SKM-1 (cell line): Measurements from ENCODE around the gene SNTA1.
"Not testable (repeated sequence)": the region's sequence is repeated elsewhere in the genome, so short reads cannot be mapped to it uniquely, and the experiment has no call there.

Experiments used
- DNase-seq: peaks from one replicate; lab custom pipeline; 2025; ENCODE audit not compliant: unreplicated experiment; lab: John Stamatoyannopoulos, UW

The SNTA1 gene

DNA sequence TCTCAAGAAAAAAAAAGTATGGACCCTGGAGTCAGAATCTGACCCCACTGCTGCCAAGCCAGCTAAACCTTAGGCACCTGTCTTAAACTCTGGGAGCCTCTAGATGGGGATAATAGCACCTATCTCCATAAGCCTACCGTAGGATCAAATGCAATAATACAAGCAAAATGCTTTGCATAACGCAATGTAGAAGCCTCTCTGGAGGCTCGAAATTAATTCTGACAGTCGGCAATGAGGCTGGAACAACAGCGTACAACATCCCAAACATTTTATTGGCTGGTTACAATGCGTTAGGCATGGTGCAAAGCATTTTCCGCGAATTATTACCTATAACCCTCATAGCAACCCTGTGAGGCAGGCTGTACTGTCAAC, 42.8 kb downstream of the SNTA1 start:
- no peak for DNase-seq

DNA sequence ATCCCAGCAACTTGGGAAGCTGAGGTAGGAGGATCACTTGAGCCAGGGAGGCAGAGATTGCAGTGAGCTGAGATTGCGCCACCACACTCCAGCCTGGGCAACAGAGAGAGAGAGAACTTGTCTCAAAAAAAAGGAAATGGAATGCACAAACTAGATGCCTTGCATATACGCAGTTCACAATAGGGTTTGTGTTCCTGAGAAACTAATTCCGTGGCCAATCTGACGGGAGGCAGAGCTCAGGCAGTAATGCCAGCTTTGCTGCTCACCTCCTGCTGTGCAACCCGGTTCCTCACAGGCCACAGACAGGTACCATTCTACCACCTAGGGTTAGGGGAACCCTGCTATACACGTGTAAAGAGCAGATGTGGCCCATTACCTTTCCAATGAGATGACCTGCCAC, 43.6 kb downstream of the SNTA1 start:
- DNase-seq = no peak

DNA sequence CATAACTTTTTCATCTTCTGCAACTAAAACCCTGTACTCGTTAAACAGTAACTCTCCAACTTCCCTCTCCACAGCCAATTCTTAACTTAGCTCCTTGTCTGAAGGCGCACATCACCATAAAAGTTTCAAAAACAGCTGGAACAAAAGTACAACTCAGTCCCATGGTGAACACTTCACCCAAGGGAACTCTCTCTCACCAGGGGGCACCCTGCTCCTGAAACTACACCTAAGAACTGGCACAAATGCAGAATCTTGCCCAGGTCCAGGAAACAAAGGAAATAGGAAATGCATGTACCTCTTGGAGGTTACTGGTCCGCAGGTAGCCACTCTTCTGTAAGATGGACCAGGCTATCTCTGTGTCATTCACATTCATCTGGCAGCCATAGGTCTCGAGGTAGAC, 48.8 kb downstream of the SNTA1 start:
- DNase-seq = no peak

DNA sequence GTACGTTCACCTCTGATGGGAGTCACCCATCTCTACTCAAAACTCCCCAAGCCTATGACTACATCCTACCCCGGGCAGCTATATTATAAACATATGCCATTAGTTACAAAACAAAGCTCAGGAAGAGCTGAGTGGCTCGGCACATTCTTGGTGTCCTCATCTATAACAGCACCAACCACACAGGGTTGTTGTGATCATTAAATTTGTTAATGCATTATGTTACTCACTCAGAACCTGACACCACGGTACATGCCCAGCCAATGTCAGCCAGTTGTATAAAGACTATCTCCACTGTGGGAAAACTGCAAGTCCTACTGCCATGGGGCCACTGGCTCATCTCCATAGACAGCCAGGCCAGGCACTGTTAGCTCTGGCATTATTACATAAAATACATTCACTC, 50.0 kb downstream of the SNTA1 start:
- DNase-seq = no peak

DNA sequence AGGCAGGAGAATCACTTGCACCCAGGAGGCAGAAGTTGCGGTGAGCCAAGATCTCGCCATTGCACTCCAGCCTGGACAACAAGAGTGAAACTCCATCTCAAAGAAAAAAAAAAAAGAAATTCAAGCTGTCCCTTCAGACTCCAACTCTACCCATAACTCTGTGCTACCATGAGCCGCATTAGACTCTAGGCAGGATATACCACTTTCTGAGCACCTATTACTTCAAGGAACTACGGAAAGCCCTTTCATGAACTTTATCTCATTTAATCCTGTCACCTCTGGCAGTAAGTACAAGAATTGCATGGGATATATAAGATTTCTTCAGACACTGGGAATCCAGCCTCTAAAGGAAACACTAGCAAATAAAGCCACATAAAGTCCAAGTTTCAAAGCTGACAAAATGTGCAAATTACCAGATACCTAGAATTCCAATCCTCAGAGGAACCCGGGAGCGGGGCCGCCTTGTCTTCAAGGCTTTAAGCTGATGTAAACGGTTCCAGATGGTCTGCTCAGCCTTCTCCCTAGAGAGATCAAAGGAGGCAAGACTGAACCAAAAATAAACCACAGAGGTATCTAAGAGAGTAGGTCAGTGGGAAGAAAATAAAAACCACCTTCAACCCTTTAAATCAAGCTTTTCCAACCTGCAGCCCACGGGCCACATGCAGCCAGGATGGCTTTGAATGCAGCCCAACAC, 51.7 kb downstream of the SNTA1 start:
- no peak for DNase-seq

DNA sequence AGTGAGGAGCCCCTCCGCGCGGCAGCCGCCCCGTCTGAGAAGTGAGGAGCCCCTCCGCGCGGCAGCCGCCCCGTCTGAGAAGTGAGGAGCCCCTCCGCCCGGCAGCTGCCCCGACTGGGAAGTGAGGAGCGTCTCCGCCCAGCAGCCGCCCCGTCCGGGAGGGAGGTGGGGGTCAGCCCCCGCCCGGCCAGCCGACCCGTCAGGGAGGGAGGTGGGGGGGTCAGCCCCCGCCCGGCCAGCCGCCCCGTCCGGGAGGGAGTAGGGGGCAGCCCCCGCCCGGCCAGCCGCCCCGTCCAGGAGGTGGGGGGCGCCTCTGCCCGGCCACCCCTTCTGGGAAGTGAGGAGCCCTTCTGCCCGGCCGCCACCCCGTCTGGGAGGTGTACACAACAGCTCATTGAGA, 54.2 kb downstream of the SNTA1 start:
- DNase-seq = not testable (repeated sequence)

DNA sequence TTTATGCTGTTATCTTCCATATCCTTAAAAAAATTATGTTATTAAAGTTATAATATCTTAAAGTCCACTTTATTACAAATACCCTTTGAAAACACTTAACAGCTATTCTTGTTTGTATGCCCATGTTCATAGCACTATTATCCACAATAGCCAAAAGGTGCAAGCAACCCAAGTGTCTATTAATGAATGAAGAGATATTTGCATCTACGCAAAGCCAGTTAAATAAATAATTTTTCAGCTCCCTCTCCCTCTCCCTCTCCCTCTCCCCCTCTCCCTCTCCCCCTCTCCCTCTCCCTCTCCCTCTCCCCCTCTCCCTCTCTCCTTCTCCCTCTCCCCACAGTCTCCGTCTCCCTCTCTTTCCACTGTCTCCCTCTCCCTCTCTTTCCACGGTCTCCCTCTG, 55.3 kb downstream of the SNTA1 start:
- DNase-seq = no peak

DNA sequence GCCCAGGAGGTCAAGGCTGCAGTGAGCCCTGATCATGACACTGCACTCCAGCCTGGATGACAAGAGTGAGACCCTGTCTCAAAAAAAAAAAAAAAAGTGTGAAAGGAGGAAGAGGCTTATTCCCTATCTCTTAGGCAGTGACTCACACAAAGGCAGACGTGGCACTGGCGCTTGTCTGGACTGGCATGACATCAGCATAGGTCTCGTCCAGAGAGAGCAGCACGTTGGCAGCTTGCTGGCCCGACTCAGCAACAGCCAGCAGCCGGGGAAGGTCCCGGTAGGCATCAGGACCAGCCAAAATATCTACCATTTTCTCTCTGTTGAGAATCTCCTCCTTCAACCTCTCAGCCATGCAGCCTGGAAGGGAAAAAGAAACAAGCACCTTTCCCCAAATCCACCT, 56.4 kb downstream of the SNTA1 start:
- no peak for DNase-seq

DNA sequence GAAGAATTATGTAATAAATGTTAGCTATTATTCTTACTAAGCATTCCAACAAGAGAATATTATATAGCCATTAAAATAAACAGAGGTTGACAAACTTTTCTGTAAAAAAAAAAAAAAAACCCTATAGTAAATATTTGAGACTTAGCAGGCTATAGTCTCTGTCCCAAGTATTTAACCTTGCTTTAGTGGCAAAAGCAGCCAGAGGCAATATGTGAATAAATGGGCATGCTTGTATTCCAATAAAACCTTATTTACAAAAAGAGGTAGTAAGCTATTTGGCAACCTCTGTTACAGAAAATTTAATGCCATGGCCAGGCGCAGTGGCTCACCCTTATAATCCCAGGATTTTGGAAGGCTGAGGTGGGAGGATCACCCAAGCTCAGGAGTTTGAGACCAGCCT, 56.9 kb downstream of the SNTA1 start:
- no peak for DNase-seq

DNA sequence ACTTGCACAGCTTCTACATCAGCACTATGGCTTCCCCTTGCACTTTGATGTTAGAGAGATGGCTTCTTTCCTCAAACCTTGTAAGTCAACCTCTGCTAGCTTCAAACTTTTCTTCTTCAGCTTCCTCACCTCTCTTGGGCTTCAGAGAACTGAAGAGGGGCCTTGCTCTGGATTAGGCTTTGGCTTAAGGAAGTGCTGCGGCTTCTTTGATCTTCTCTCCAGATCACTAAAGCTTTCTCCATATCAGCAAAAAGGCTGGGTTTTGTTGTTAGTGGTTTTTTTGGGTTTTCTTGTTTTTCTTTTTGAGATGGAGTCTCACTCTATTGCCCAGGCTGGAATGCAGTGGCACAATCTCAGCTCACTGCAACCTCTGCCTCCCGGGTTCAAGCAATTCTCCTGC, 66.2 kb downstream of the SNTA1 start:
- no peak for DNase-seq

DNA sequence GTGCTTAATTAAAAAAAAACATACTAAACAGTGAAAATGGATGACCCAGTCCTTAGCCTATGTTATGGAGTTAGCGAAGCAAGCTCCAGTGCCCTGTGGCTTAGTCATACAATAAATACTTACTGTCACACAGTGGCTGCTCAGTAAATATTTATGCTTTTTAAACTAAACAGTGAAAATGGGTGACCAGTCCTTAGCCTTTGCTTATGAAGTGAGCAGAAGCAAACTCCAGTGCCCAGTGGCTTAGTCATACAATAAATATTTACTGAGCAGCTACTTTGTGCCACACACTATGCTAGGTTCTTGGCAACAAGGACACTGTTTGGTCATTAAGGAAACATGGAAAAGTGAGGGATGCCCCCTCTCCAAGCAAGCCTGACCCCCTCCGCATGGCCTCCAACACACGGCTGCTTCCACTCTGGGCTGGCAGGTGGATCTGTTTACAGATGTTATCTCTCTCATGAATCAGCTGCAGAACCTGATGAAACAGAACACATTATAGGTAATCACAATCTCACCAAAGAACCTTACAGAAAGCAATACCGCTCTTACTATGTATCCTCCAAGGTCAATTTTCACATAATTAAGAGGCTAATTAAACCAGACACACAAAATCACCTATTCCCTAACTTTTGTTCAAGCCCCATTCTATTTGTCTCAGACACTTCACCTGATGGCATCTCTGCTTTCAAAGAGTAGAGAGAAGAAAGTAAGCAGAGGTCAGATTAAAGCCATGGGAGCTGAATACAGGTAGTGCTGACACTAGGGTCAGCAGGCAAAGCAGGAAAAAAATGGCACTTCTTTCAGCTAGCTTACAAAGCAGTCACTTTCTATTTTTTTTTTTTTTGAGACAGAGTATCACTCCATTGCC, 69.6 kb downstream of the SNTA1 start:
- DNase-seq = no peak

DNA sequence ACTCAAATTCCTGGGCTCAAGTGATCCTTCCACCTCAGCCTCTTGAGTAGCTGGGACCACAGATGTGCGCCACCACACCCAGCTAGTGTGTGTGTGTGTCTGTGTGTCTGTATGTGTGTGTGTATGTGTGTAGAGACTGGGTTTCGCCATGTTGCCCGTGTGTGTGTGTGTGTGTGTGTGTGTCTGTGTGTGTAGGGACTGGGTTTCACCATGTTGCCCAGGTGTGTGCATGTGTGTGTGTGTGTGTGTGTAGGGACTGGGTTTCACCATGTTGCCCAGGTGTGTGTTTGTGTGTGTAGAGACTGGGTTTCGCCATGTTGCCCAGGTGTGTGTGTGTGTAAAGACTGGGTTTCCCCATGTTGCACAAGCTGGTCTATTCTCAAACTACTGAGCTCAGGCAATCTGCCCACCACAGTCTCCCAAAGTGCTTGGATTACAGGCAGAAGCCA, 70.5 kb downstream of the SNTA1 start:
- DNase-seq = no peak

DNA sequence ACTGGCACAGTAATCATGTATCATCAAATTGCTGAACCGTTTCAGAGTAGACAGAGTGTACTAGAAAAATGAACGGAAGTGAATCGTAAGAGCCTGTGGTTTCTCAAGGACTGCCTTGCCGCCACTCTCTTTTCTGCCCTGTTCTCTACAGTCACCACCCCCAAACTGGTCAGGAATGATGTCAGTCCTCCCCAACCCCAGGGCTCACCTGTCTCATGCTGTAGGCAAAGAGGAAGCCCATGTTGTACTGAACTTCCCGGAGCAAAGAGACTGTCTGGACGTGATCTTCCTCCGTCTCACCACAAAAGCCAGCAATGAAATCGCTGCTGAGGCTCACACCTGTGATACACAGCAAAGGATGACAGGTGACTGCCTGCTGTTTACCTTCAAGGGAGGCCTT, 73.3 kb downstream of the SNTA1 start:
- DNase-seq = no peak

DNA sequence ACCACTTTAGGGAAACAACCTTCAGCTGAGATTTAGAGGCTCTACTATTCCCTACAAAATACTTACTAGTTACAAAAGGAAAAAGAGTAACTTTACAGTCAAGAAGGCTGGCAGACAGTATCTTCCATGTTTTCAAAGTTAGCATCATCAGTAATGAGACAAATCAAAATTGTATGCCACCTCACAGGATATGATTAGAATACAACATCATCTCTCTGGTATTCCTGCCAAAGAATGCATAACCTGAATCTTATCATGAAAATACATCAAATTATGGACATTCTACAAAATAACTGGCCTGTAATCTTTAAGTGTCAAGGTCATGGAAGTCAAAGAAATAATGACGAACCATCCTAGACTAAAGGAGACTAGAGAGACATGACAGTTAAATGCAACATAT, 80.7 kb downstream of the SNTA1 start:
- DNase-seq = no peak

DNA sequence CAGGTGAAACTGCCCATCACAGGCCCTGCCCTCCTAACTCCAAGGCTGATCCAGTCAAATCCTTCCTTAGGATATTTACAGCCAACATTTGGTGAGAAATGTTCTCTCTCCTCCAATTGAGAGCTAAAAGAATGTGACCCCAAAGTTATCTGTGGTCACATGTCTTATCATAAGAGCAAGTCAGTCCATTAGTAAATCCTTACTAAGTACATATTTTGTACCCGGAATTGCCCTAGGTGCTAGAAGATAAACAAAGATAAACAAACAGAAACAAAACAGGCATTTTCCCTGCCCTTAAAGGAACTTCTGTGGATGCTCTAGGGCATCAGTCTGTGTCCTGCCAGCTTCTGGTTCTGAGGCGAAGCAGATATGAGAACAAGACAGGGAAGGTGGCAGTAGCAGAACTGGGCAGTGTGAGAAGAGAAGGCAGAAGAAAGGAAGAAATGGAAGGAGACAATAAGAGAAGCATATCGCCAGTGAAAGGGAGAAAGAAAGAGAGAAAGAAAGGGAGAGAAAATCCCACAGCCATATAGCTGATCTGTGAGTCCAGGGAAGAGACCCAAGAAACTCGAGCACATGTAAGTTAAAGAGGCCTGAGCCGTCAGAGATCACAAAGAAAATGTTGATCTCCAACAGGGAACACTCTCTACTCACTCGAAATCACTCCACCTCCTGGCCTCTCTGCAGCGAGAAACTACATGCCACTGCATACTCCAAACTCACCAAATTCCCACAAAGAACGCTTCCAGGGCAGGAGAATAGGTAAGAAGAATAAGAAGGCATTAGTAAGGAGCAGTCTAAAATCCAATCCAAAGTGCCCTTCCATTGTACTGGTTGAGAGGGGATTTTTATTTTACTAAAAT, 83.9 kb downstream of the SNTA1 start:
- DNase-seq = no peak
